GM12873 (cell line): ENCODE measurements around the gene SNTG2.

Experiments used
- TF ChIP-seq, protein P1 (sequence below): IDR thresholded peaks from 2 replicates; pipeline ENCODE4 v1.5.1; 2012; ENCODE audit warnings: low read depth, mild to moderate bottlenecking, moderate library complexity, low read length, control low read depth; ENCODE audit not compliant: insufficient read depth; ENCODE audit errors: missing control alignments

Gene SNTG2

DNA sequence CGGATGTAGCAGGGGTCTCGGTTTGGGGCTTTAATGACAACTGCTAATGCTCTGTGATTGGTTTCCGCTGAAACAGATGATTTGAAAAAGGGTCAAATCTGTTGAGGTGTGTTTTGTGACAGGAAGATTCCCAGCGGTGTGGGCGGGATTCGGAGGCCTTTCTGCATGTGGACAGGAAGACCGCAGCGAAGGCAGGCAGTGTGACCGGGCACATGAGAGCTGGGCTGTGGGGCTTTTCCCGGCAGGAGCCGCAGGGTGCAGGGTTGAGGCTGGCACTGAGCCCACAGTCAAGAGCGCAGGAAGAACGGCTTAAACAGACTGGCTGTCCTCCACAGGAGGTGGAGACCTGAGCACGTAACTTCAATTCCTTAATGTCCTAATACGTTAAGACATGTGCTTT, 282.6 kb downstream of the SNTG2 start:
- TF ChIP-seq, protein P1, sequence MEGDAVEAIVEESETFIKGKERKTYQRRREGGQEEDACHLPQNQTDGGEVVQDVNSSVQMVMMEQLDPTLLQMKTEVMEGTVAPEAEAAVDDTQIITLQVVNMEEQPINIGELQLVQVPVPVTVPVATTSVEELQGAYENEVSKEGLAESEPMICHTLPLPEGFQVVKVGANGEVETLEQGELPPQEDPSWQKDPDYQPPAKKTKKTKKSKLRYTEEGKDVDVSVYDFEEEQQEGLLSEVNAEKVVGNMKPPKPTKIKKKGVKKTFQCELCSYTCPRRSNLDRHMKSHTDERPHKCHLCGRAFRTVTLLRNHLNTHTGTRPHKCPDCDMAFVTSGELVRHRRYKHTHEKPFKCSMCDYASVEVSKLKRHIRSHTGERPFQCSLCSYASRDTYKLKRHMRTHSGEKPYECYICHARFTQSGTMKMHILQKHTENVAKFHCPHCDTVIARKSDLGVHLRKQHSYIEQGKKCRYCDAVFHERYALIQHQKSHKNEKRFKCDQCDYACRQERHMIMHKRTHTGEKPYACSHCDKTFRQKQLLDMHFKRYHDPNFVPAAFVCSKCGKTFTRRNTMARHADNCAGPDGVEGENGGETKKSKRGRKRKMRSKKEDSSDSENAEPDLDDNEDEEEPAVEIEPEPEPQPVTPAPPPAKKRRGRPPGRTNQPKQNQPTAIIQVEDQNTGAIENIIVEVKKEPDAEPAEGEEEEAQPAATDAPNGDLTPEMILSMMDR: no peak

DNA sequence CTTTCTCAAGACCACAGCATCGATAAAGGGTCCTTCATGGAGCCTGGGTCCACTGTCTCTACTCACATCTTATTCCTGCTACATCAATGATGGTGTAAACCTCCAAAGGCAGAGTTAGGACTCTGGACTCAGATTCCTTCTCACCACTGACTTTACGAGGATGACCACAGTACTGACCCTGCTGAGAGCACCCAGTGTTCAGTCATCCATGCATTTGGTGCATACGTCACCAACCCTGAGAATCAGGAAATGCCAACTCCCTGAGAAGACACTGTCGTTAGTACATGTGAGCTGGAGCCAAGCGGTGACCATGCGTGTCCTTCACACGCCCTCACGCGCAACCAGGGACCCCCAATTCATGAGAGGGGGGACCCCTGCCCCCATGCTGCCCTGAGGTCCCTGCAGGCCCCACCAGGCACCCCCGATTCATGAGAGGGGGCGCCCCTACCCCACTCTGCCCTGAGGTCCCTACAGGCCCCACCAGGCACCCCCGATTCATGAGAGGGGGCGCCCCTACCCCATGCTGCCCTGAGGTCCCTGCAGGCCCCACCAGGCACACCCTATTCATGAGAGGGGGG, 284.2 kb downstream of the SNTG2 start:
- TF ChIP-seq, protein P1: no peak

DNA sequence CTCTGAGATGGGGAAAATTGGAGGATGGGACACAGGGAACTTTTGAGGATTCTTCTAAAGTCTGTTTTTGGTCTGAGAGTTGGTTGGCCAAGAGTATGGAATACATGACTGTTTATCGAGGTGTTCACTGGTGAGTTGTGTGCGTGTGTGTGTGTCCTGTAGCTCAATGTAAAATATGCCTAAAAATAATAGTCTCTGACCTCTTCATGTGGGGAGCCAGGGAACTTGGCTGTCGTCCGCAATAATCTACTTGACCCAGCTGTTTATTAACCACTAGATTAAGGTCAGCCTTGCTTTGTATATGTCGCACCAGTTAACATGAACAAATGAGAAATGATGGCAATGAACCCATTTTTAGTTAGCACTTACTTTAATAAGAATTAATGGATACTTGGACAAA, 285.2 kb downstream of the SNTG2 start:
- TF ChIP-seq, protein P1: no peak

DNA sequence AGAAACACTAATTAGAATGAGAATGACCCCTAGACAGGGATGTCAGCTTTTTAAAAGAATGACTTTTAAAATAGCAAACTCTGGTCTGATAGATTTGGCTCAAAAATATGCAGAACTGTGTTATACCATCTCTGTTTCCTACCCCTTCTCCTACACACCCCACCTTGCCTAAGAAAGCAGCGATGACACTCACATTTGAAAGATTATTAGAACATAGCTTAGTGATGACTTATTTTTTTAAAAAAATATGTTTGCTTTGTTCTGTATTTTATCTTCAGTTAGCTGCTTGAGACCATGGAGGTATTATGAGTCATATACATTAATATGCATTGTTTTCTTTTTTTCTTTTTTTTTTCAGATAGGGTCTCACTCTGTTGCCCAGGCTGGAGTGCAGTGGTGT, 286.0 kb downstream of the SNTG2 start:
- TF ChIP-seq, protein P1: no peak

DNA sequence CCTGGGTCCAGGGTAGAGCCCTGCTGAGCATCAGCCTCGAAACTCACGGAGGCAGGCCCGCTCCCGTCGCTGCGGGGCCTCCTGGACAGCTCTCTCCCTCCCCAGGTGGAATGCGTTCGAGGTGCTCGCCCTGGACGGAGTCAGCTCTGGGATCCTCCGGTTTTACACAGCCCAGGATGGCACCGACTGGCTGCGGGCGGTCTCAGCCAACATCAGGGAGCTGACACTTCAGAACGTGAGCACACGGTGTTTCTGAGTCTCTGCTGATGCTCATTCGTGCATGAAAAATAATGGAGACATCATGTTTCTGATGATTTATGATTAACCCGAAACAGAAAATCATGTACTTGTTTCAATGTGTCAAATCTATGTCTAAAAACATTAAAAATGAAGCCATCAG, 287.1 kb downstream of the SNTG2 start:
- TF ChIP-seq, protein P1: no peak

DNA sequence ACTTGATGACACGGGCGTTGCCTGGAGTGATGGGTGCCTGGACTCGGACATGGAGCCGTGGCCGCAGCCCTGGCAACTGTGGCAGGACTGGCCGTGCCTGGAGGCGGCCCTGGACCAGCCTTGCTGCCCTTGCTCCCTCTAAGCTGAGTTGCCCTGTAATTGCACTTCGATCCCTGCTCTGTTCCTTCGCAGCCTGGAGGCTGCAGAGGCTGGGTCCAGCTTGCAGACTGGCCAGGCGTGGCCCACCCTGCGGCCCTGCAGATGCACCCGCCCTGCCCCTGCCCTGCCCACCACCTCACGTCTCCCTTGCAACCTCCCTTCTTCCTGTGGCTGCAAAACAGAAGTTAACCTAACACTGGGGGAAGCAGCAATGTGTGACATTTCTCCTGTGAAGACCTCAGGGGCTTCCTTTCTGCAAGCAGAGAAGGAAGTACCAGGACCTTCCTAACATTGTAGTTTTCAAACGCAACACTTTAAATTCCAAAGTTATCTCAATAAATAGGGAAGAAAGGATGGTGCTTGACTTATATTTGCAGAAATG, 288.0 kb downstream of the SNTG2 start:
- TF ChIP-seq, protein P1: no peak

DNA sequence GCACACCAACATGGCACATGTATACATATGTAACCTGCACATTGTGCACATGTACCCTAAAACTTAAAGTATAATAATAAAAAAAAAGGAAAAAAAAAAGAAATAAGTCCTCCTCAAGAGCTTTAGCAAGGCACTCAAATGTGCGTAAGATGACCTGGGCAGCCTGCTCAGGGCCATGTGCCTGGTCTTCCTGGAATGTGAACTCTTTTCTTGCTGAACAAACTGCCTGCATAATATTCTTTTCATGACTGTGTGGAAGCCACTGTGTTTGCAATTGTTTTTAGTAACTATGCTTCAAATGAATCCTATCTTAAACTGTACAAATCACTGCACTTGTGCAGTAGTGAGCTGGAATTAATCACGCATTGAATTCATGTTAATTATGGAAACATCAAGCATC, 294.5 kb downstream of the SNTG2 start:
- TF ChIP-seq, protein P1: no peak
